GM12878 (cell line): ENCODE results near the gene ANGEL2. TPM values are rescaled to one million over a fixed set of nuclear protein-coding genes. Genes with fewer than 3 reads are reported as not detected.

ENCODE experiments used
- ATAC-seq: fragments of 200-7000 bp; cut with Tn5 transposase; 3 replicates; pipeline ENCODE4 v1.9.1; 2020; ENCODE audit warnings: mild to moderate bottlenecking, moderate library complexity
- BruUV-seq: library from RNA; stranded (reverse); fragments of 400-500 nt; replicated peaks from 2 replicates; lab custom pipeline; 2021; lab: Mats Ljungman, UMichigan
- CTCF ChIA-PET: fragments of 300-600 bp; sonication (Branson Sonifier 250); formaldehyde crosslinking; extraction: SDS; loops from one replicate; lab custom pipeline; 2021; ENCODE audit warnings: inconsistent platforms; lab: Yijun Ruan, JAX
- POLR2A ChIA-PET: fragments of 350-600 bp; formaldehyde crosslinking; extraction: SDS; loops from one replicate; lab custom pipeline; 2021; ENCODE audit warnings: inconsistent platforms; lab: Charles Lee
- RAD21 ChIA-PET: fragments of 300-600 bp; sonication (Branson Sonifier 250); formaldehyde crosslinking; loops from one replicate; lab custom pipeline; 2023; ENCODE audit warnings: antibody characterized with exemption; ENCODE audit not compliant: unreplicated experiment; lab: Charles Lee
- SMC1A ChIA-PET: fragments of 300-600 bp; sonication (Branson Sonifier 250); formaldehyde crosslinking; loops from one replicate; lab custom pipeline; 2023; ENCODE audit not compliant: unreplicated experiment, uncharacterized antibody; lab: Charles Lee
- DNase-seq: peaks from one replicate; pipeline ENCODE4 v3.0.0-alpha.2; 2011; ENCODE audit warnings: low read depth, low spot score
- FAIRE-seq: peaks from 3 replicates; lab custom pipeline; 2011; peaks lifted over from hg19 to GRCh38; lab: Jason Lieb, UNC
- H2AFZ ChIP-seq: 2 replicates; pipeline ENCODE4 v1.6.0; 2011; ENCODE audit warnings: low read depth, low read length, control low read depth; ENCODE audit not compliant: control insufficient read depth
- H3K27ac ChIP-seq: 2 replicates; pipeline ENCODE4 v1.5.1; 2011; ENCODE audit warnings: control low read depth; ENCODE audit not compliant: control insufficient read depth, insufficient read depth
- H3K27me3 ChIP-seq, 2 experiments: replicated peaks in 1 of 2; 2 replicates each; pipeline versions ENCODE4 v1.6.0 to v1.6.1; 2011; ENCODE audit warnings: low read length in 1 of 2; ENCODE audit not compliant: control insufficient read depth in 2 of 2, insufficient read depth in 2 of 2
- H3K36me3 ChIP-seq, 2 experiments: 2 replicates each; pipeline ENCODE4 v1.5.1; 2011; ENCODE audit warnings: low read length in 1 of 2; ENCODE audit not compliant: control insufficient read depth in 2 of 2, insufficient read depth in 2 of 2
- H3K4me1 ChIP-seq: 2 replicates; pipeline ENCODE4 v1.6.1; 2011; ENCODE audit warnings: mild to moderate bottlenecking, low read length, moderate library complexity, mixed read lengths; ENCODE audit not compliant: control insufficient read depth, insufficient read depth
- H3K4me2 ChIP-seq: 2 replicates; pipeline ENCODE4 v1.6.0; 2011; ENCODE audit warnings: control low read depth; ENCODE audit not compliant: control insufficient read depth, insufficient read depth
- H3K4me3 ChIP-seq: fragments of 200-600 bp; sonication (generic); 2 replicates; pipeline ENCODE4 v1.5.1; 2016
- H3K79me2 ChIP-seq: 2 replicates; pipeline ENCODE4 v1.6.0; 2011; ENCODE audit warnings: low read length; ENCODE audit not compliant: control insufficient read depth, insufficient read depth
- H3K9ac ChIP-seq: 2 replicates; pipeline ENCODE4 v1.8.0; 2011; ENCODE audit warnings: low read length, control low read depth, mixed read lengths; ENCODE audit not compliant: control insufficient read depth, insufficient read depth
- H3K9me3 ChIP-seq: replicated peaks from 3 replicates; pipeline ENCODE4 v1.5.1; 2011; ENCODE audit warnings: mild to moderate bottlenecking, low read length; ENCODE audit not compliant: control insufficient read depth, insufficient read depth
- H4K20me1 ChIP-seq: 2 replicates; pipeline ENCODE4 v1.6.0; 2011; ENCODE audit not compliant: control insufficient read depth, insufficient read depth
- FOS ChIP-seq: IDR thresholded peaks from 3 replicates; pipeline ENCODE4 v1.6.1; 2011; ENCODE audit warnings: borderline replicate concordance; ENCODE audit not compliant: insufficient read length; ENCODE audit errors: extremely low read depth
- FOXM1 ChIP-seq: IDR thresholded peaks from 2 replicates; pipeline ENCODE4 v1.6.1; 2012; ENCODE audit warnings: low read depth, mild to moderate bottlenecking, inconsistent platforms, low read length, moderate library complexity
- IKZF2 ChIP-seq, 2 experiments: fragments of 450-650 bp; IDR thresholded peaks; 2 replicates each; pipeline ENCODE4 v1.6.1; 2017; ENCODE audit warnings: mild to moderate bottlenecking in 2 of 2, moderate library complexity in 2 of 2
- IRF3 ChIP-seq: fragments of 450-650 bp; IDR thresholded peaks from 2 replicates; pipeline ENCODE4 v1.6.1; 2014; ENCODE audit warnings: mild to moderate bottlenecking
- MYC ChIP-seq: IDR thresholded peaks from 2 replicates; pipeline ENCODE4 v1.6.1; 2011; ENCODE audit warnings: mild to moderate bottlenecking, low read length, moderate library complexity, inconsistent platforms; ENCODE audit not compliant: insufficient read depth, insufficient replicate concordance, insufficient read length, severe bottlenecking
- NR2C1 ChIP-seq: fragments of 450-650 bp; IDR thresholded peaks from 2 replicates; pipeline ENCODE4 v1.6.1; 2017; ENCODE audit warnings: antibody characterized with exemption, mild to moderate bottlenecking, moderate library complexity
- PAX5 ChIP-seq: IDR thresholded peaks from 2 replicates; pipeline ENCODE4 v1.6.1; 2011; ENCODE audit warnings: low read depth, low read length, borderline replicate concordance
- POLR2AphosphoS5 ChIP-seq: IDR thresholded peaks from 2 replicates; pipeline ENCODE4 v1.6.1; 2011; ENCODE audit warnings: mild to moderate bottlenecking, low read length, inconsistent platforms
- SREBF1 ChIP-seq: IDR thresholded peaks from 2 replicates; pipeline ENCODE4 v1.6.1; 2012; ENCODE audit warnings: mild to moderate bottlenecking, low read length
- STAT3 ChIP-seq: IDR thresholded peaks from 2 replicates; pipeline ENCODE4 v1.6.1; 2011; ENCODE audit warnings: low read depth, low read length, improper control_type of control experiment
- TBL1XR1 ChIP-seq: IDR thresholded peaks from 2 replicates; pipeline ENCODE4 v1.6.1; 2012; ENCODE audit warnings: low read depth, low read length, improper control_type of control experiment
- WRNIP1 ChIP-seq: IDR thresholded peaks from 2 replicates; pipeline ENCODE4 v1.6.1; 2011; ENCODE audit warnings: low read depth, low read length, improper control_type of control experiment, borderline replicate concordance
- YBX1 ChIP-seq: fragments of 450-650 bp; IDR thresholded peaks from 2 replicates; pipeline ENCODE4 v1.6.1; 2016; ENCODE audit warnings: antibody characterized with exemption
- ZNF24 ChIP-seq: fragments of 450-650 bp; IDR thresholded peaks from 2 replicates; pipeline ENCODE4 v1.6.1; 2017; ENCODE audit warnings: antibody characterized with exemption, mild to moderate bottlenecking
- WGBS: methylation state at CpG from one replicate; pipeline ENCODE4 v1.1.6; 2016; ENCODE audit warnings: low lambda C conversion rate; ENCODE audit not compliant: insufficient replicate concordance, insufficient coverage; ENCODE audit errors: missing lambda C conversion rate; 5-methylcytosine and 5-hydroxymethylcytosine counted together
- in situ Hi-C: fragments of 300-500 bp; cut with MboI; formaldehyde crosslinking; loops from 9 replicates; pipeline ENCODE4 v1.14.3; 2018; ENCODE audit warnings: mixed read lengths
- intact Hi-C: fragments of 100-400 bp; cut with micrococcal nuclease; formaldehyde crosslinking; loops from one replicate; pipeline ENCODE4 v1.14.2; 2022; ENCODE audit not compliant: unreplicated experiment
- polyA plus RNA-seq, 11 experiments: library from polyadenylated mRNA; depleted of rRNA in 4 of 11; unstranded in 6 of 11; stranded (reverse) in 5 of 11; fragments of >200 nt; fragmentation: Nextera tagmentation in 4 of 11; fragmentation: Illumina TruSeq in 1 of 11; extraction: Ambion mirVana in 4 of 11; extraction: Trizol in 1 of 11; gene quantifications; 1 replicate in 1 of 11; 2 replicates in 10 of 11; pipeline versions ENCODE4 v1.2.1 to v1.2.3, GENCODE V29; 2011 to 2016; ENCODE audit warnings: inconsistent platforms in 2 of 11, missing spikeins in 2 of 11, low read depth in 1 of 11
- total RNA-seq, 4 experiments: library from RNA; depleted of rRNA in 3 of 4; stranded (reverse); fragments of >200 nt in 3 of 4; fragmentation: Illumina TruSeq in 1 of 4; extraction: Trizol in 1 of 4; gene quantifications; 2 replicates each; pipeline versions ENCODE4 v1.2.1 to v1.2.3, GENCODE V29; 2013 to 2021
- TF ChIP-seq, protein P1 (sequence below): fragments of 450-650 bp; formaldehyde crosslinking; IDR thresholded peaks from 2 replicates; pipeline ENCODE4 v1.4.0; 2022; ENCODE audit warnings: mild to moderate bottlenecking, moderate library complexity
- TF ChIP-seq, protein P2 (sequence below), 3 experiments: IDR thresholded peaks in 2 of 3; conservative IDR thresholded peaks in 1 of 3; 2 replicates each; pipeline ENCODE4 v1.5.1; 2011; ENCODE audit warnings: low read depth in 3 of 3, low read length in 3 of 3, mild to moderate bottlenecking in 3 of 3, control low read depth in 2 of 3, moderate library complexity in 2 of 3, inconsistent platforms in 1 of 3, mixed read lengths in 1 of 3; ENCODE audit not compliant: control insufficient read depth in 2 of 3, insufficient read depth in 1 of 3; ENCODE audit errors: extremely low read depth in 1 of 3

ANGEL2 gene
- total and polyA plus RNA-seq, 10 of the 15 experiments (the other 5 are each of a cell fraction or from before 2014, with no cell fraction given), result 6.3 to 53.9 (median 30.7) TPM

GRCh38 chr1:212955961-212956620 lies 59.6 kb downstream of the ANGEL2 start (continued):
- TF ChIP-seq, protein P1, sequence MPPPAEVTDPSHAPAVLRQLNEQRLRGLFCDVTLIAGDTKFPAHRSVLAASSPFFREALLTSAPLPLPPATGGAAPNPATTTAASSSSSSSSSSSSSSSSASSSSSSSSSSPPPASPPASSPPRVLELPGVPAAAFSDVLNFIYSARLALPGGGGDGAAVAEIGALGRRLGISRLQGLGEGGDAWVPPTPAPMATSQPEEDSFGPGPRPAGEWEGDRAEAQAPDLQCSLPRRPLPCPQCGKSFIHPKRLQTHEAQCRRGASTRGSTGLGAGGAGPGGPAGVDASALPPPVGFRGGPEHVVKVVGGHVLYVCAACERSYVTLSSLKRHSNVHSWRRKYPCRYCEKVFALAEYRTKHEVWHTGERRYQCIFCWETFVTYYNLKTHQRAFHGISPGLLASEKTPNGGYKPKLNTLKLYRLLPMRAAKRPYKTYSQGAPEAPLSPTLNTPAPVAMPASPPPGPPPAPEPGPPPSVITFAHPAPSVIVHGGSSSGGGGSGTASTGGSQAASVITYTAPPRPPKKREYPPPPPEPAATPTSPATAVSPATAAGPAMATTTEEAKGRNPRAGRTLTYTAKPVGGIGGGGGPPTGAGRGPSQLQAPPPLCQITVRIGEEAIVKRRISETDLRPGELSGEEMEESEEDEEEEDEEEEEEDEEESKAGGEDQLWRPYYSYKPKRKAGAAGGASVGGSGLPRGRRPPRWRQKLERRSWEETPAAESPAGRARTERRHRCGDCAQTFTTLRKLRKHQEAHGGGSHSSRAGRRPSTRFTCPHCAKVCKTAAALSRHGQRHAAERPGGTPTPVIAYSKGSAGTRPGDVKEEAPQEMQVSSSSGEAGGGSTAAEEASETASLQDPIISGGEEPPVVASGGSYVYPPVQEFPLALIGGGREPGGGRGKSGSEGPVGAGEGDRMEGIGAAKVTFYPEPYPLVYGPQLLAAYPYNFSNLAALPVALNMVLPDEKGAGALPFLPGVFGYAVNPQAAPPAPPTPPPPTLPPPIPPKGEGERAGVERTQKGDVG (CRISPR knock-in tag), result no peak

DNA sequence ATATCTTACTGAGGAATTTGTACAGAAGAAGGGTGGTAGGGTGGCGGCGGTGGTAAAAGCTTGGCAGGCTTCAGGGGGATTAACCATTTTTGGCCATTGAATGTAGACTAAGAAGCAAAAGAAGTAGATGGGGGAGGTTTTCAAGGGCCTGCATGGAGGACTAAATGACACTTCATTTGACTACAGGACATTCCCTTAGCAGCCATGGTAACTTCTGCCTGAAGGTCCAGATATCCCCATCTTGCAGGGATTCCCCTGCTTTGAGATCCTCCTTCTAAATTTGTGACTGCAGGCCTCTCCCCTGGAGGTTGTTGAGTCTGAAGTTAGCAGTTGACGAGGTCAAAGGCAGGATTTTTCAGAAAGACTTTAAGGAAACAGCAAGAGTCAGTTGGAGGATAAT lies 60.6 kb downstream of the ANGEL2 start:
- Histone ChIP-seq H3K27ac (peak overlapping the region; percentile 92), H3K27me3 (no peaks in the 10 kb centered on the region), H4K20me1 (no peaks in the 10 kb centered on the region), H3K9ac (peak overlapping the region; percentile 56), H3K4me3 (peak overlapping the region; percentile 95; the same call in 1 of the 2 replicates), H2AFZ (no peak overlapping the region; the same call in 1 of the 2 replicates), H3K9me3 (no peaks in the 10 kb centered on the region), H3K79me2 (peaks cover 89% of the 10 kb centered on the region), H3K4me2 (peak overlapping the region; percentile 64), H3K4me1 (peaks cover 63% of the 10 kb centered on the region), H3K36me3 (peaks cover 0 to 5% of the 10 kb centered on the region in 2 experiments; a peak in 2 of 4 replicates)
- intact Hi-C loops (loop anchor here (2.0 to 5.0 kb wide), 4 partner anchors 24 to 160 kb away; no protein-coding TSS in a partner anchor), in situ Hi-C loops (no loop called here)
- DNase-seq, result peak; percentile 68
- ChIA-PET POLR2A (interaction anchor here (0.6 to 7.4 kb wide), 7 partner anchors 10 to 1279 kb away, joined by 3 to 55 read pairs (median 11); partner anchors contain the start of genes NSL1 and TATDN3), CTCF (interaction anchor here (0.6 to 2.8 kb wide), 6 partner anchors 9 to 149 kb away, joined by 3 to 15 read pairs (median 4); no protein-coding TSS in a partner anchor), SMC1A (interaction anchor here (1.1 to 4.9 kb wide), 14 partner anchors 13 to 388 kb away, joined by 3 to 75 read pairs (median 8); no protein-coding TSS in a partner anchor), RAD21 (interaction anchor here (0.5 to 3.6 kb wide), 8 partner anchors 12 to 59 kb away, joined by 3 to 17 read pairs (median 6); no protein-coding TSS in a partner anchor)
- peak; percentile 23 for ATAC-seq
- no TSS peak for BruUV-seq
- 2% methylated on average over 3 of the region's 3 CpGs for WGBS
- no peak for FAIRE-seq
- TF ChIP-seq NR2C1 (no peak), FOXM1 (no peak), FOS (no peak), IRF3 (no peak), YBX1 (no peak), PAX5 (no peak), SREBF1 (no peak), ZNF24 (no peak), IKZF2 (IDR thresholded peaks at IDR 0.05) (peak; percentile 4 to 19; a peak in 1 of 4 replicates), MYC (no peak), POLR2AphosphoS5 (no peak), WRNIP1 (no peak), STAT3 (no peak), TBL1XR1 (no peak)
- TF ChIP-seq, protein P2, sequence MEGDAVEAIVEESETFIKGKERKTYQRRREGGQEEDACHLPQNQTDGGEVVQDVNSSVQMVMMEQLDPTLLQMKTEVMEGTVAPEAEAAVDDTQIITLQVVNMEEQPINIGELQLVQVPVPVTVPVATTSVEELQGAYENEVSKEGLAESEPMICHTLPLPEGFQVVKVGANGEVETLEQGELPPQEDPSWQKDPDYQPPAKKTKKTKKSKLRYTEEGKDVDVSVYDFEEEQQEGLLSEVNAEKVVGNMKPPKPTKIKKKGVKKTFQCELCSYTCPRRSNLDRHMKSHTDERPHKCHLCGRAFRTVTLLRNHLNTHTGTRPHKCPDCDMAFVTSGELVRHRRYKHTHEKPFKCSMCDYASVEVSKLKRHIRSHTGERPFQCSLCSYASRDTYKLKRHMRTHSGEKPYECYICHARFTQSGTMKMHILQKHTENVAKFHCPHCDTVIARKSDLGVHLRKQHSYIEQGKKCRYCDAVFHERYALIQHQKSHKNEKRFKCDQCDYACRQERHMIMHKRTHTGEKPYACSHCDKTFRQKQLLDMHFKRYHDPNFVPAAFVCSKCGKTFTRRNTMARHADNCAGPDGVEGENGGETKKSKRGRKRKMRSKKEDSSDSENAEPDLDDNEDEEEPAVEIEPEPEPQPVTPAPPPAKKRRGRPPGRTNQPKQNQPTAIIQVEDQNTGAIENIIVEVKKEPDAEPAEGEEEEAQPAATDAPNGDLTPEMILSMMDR (IDR thresholded peaks at IDR 0.05 in 2 of 3, conservative IDR thresholded peaks at IDR 0.05 in 1 of 3; ENCODE audit: control insufficient read depth in 2 of 3, extremely low read depth in 1 of 3, insufficient read depth in 1 of 3, low read depth in 3 of 3, low read length in 3 of 3), result no peak
